ENCODE measurements around the gene PRR20G.
"Not testable (repeated sequence)": the region's sequence is repeated elsewhere in the genome, so short reads cannot be mapped to it uniquely, and the experiment has no call there.

Gene PRR20G

GRCh38 chr3:127320529-127321121 is 32.8 kb upstream of the PRR20G start:
- no peak for DNase-seq (ENCODE audit: low read depth)
- in situ Hi-C loops (cut with HindIII; ENCODE audit: low sequenced_read_pairs) = no loop called here
- H3K4me3 ChIP-seq (ENCODE audit: low read depth, low read length) = no peak overlapping the region
- TF ChIP-seq, protein P1, sequence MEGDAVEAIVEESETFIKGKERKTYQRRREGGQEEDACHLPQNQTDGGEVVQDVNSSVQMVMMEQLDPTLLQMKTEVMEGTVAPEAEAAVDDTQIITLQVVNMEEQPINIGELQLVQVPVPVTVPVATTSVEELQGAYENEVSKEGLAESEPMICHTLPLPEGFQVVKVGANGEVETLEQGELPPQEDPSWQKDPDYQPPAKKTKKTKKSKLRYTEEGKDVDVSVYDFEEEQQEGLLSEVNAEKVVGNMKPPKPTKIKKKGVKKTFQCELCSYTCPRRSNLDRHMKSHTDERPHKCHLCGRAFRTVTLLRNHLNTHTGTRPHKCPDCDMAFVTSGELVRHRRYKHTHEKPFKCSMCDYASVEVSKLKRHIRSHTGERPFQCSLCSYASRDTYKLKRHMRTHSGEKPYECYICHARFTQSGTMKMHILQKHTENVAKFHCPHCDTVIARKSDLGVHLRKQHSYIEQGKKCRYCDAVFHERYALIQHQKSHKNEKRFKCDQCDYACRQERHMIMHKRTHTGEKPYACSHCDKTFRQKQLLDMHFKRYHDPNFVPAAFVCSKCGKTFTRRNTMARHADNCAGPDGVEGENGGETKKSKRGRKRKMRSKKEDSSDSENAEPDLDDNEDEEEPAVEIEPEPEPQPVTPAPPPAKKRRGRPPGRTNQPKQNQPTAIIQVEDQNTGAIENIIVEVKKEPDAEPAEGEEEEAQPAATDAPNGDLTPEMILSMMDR (IDR thresholded peaks at IDR 0.05; ENCODE audit: low read depth, low read length, missing control alignments) = no peak

DNA sequence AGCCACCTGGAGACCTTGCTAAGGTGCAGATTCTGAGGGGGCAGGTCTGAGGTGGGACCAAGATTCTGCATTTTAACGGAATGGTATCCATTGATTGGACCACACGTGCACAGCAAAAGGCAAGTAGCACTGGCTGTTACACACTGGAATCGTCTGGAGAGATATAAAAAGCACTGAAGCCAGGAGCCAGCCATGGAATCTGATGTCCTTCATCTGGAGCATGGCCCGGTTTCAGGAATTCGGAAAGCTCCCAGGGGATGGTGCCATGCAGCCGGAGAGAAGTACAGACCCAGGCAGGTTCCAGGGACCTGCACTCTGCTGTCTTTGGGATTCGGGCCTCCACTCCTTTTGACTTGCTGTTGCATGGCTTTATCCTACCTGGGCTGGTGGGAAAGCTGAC is 28.8 kb upstream of the PRR20G start:
- TF ChIP-seq, protein P1 (IDR thresholded peaks at IDR 0.05; ENCODE audit: low read depth, low read length, missing control alignments) = no peak
- in situ Hi-C loops (cut with HindIII; ENCODE audit: low sequenced_read_pairs) = no loop called here
- DNase-seq (ENCODE audit: low read depth) = no peak
- no peak overlapping the region for H3K4me3 ChIP-seq (ENCODE audit: low read depth, low read length)

DNA sequence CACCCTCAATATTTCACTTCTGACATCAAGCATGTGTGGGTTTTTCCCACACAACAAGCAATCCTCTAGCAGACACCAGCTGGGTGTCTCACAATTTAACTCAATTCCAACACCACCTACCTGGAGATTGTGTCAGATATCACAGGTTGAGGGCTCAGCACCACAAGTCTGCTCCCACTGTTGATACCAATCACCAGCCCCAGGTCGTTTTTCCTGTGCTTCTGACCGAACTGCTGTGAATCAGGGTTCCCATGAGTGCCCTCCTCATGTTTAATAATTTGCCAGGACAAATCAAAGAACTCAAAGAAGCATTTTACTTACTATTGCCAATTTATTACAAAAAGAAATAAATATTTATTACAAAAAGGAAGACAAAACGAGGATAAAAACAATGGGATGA is 25.0 kb upstream of the PRR20G start:
- TF ChIP-seq, protein P1 (IDR thresholded peaks at IDR 0.05; ENCODE audit: low read depth, low read length, missing control alignments) = no peak
- in situ Hi-C loops (cut with HindIII; ENCODE audit: low sequenced_read_pairs) = no loop called here
- no peak overlapping the region for H3K4me3 ChIP-seq (ENCODE audit: low read depth, low read length)
- DNase-seq (ENCODE audit: low read depth) = no peak

DNA sequence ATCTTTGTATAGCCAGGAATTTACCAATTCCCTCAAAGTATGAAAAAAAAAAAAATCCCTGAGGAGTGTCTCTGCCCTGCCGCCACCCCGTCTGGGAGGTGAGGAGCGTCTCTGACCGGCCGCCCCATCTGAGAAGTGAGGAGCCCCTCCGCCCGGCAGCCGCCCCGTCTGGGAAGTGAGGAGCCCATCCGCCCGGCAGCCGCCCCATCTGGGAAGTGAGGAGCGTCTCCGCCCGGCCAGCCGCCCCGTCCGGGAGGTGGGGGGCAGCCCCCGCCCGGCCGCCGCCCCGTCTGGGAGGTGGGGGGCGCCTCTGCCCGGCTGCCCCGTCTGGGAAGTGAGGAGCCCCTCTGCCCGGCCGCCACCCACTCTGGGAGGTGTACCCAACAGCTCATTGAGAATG is 21.0 kb upstream of the PRR20G start:
- H3K4me3 ChIP-seq (ENCODE audit: low read depth, low read length); DNase-seq (ENCODE audit: low read depth); in situ Hi-C loops (cut with HindIII; ENCODE audit: low sequenced_read_pairs): not testable (repeated sequence)

DNA sequence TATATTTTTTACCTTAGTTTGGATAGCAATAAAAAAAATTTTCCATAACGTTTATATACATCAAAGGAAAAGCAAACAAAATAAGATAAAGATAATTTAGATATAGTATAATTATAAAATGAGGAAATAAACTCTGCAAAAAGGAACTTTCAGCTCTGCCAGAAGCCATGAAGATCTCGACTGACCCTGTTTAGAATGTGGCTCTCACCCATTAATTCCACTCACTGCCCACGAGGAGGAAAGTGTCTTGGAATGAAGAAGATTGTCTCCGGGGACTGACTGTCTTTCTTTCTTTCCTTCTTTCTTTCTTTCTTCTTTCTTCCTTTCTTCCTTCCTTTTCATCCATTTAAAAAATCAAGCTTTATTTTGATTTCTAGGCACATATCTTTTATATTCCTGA is 20.1 kb upstream of the PRR20G start:
- TF ChIP-seq, protein P1 (IDR thresholded peaks at IDR 0.05; ENCODE audit: low read depth, low read length, missing control alignments) = no peak
- in situ Hi-C loops (cut with HindIII; ENCODE audit: low sequenced_read_pairs) = no loop called here

DNA sequence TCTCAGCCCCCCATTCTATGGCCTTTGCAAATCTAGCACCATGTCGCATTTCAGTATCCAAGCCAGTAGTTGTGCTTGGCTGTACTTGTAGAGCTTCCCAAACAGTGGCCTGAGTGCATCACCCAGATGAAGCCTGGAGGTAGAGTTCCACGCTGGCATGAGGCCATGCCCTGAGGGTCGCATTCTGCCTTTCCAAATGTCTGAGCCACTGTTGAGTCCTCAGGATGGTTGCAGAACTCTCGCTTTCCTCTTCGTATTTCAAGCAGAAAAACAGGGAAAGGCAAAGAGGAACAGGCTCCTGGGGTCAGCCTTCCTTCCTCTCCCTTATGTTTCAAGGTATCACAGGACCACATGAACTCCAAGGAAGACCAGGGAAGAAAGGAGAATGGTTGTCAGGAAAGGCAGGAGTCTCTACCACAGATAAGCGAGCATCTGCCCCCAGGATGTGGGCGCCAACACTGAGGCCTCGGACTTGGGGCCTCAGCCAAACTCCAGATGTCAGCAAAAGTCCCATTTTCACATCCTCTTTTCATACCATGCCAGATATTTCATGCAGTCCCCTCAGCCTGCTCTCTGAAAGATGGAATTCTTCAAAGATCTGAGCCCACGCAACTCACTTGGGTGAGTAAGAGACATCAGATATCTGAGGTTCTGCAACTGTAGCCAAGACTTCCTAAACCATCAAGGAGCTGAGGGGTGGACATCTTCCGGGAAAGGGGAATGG is 19.4 kb upstream of the PRR20G start:
- H3K4me3 ChIP-seq (ENCODE audit: low read depth, low read length) = no peak overlapping the region
- no peak for DNase-seq (ENCODE audit: low read depth)
- TF ChIP-seq, protein P1 (IDR thresholded peaks at IDR 0.05; ENCODE audit: low read depth, low read length, missing control alignments) = no peak
- in situ Hi-C loops (cut with HindIII; ENCODE audit: low sequenced_read_pairs) = no loop called here

More for the DNA sequence above, 20.1 kb upstream of the PRR20G start:
- no peak for DNase-seq (ENCODE audit: low read depth)
- H3K4me3 ChIP-seq (ENCODE audit: low read depth, low read length) = no peak overlapping the region

GRCh38 chr3:127306361-127307111 is 18.7 kb upstream of the PRR20G start:
- in situ Hi-C loops (cut with HindIII; ENCODE audit: low sequenced_read_pairs) = no loop called here
- TF ChIP-seq, protein P1 (IDR thresholded peaks at IDR 0.05; ENCODE audit: low read depth, low read length, missing control alignments) = no peak

More at GRCh38 chr3:127306361-127307111, 18.7 kb upstream of the PRR20G start:
- H3K4me3 ChIP-seq (ENCODE audit: low read depth, low read length) = no peak overlapping the region
- no peak for DNase-seq (ENCODE audit: low read depth)
